Hepatocyte (in vitro differentiated cells): Measurements from ENCODE around the gene EPC1. TPM values are rescaled to one million over a fixed set of nuclear protein-coding genes. Genes with fewer than 3 reads are reported as not detected.

Experiments
- DNase-seq: peaks from one replicate; pipeline ENCODE4 v3.0.0-alpha.2; 2016; ENCODE audit warnings: low spot score
- H2AFZ ChIP-seq: fragments of 200-600 bp; sonication (generic); 2 replicates; pipeline ENCODE4 v1.6.0; 2016; ENCODE audit warnings: antibody characterized with exemption, mild to moderate bottlenecking
- H3K27ac ChIP-seq: fragments of 200-600 bp; sonication (generic); 2 replicates; pipeline ENCODE4 v1.5.1; 2016; ENCODE audit warnings: mild to moderate bottlenecking
- H3K27me3 ChIP-seq: fragments of 200-600 bp; sonication (generic); 2 replicates; pipeline ENCODE4 v1.6.1; 2016
- H3K36me3 ChIP-seq: fragments of 200-600 bp; sonication (generic); replicated peaks from 2 replicates; pipeline ENCODE4 v1.5.1; 2016; ENCODE audit warnings: low read depth; ENCODE audit not compliant: insufficient read depth
- H3K4me1 ChIP-seq: fragments of 200-600 bp; sonication (generic); 2 replicates; pipeline ENCODE4 v1.5.1; 2016; ENCODE audit warnings: mild to moderate bottlenecking, moderate library complexity; ENCODE audit not compliant: insufficient read depth
- H3K4me2 ChIP-seq: fragments of 200-600 bp; sonication (generic); 2 replicates; pipeline ENCODE4 v1.6.0; 2016
- H3K4me3 ChIP-seq: fragments of 200-600 bp; sonication (generic); 2 replicates; pipeline ENCODE4 v1.5.1; 2016; ENCODE audit warnings: mild to moderate bottlenecking
- H3K79me2 ChIP-seq: fragments of 200-600 bp; sonication (generic); 2 replicates; pipeline ENCODE4 v1.6.0; 2017; ENCODE audit warnings: mild to moderate bottlenecking
- H3K9me2 ChIP-seq: fragments of 200-600 bp; sonication (generic); replicated peaks from 2 replicates; pipeline ENCODE4 v1.6.0; 2017; ENCODE audit warnings: mild to moderate bottlenecking; ENCODE audit not compliant: insufficient read depth
- H3K9me3 ChIP-seq: fragments of 200-600 bp; sonication (generic); 2 replicates; pipeline ENCODE4 v1.5.1; 2016; ENCODE audit warnings: low read depth, mild to moderate bottlenecking
- H4K20me1 ChIP-seq: fragments of 200-600 bp; sonication (generic); 2 replicates; pipeline ENCODE4 v1.6.0; 2016; ENCODE audit warnings: mild to moderate bottlenecking; ENCODE audit not compliant: insufficient read depth, poor library complexity, severe bottlenecking
- EZH2 ChIP-seq: fragments of 200-600 bp; sonication (generic); IDR thresholded peaks from 2 replicates; pipeline ENCODE4 v1.6.1; 2016; ENCODE audit warnings: antibody characterized with exemption, mild to moderate bottlenecking, borderline replicate concordance
- EZH2phosphoT487 ChIP-seq: fragments of 200-600 bp; sonication (generic); IDR thresholded peaks from one replicate; pipeline ENCODE4 v1.6.1; 2018; ENCODE audit warnings: antibody characterized with exemption, mild to moderate bottlenecking, low read depth, moderate library complexity; ENCODE audit not compliant: unreplicated experiment, severe bottlenecking
- WGBS: methylation state at CpG from one replicate; pipeline ENCODE4 v1.1.6; 2016; ENCODE audit warnings: low lambda C conversion rate; ENCODE audit errors: missing lambda C conversion rate; 5-methylcytosine and 5-hydroxymethylcytosine counted together
- polyA plus RNA-seq: library from polyadenylated mRNA; unstranded; fragments of >200 nt; fragmentation: Nextera tagmentation; extraction: Ambion mirVana; gene quantifications from 2 replicates; pipeline ENCODE4 v1.2.1, GENCODE V29; 2016
- total RNA-seq: library from RNA; depleted of rRNA; stranded (reverse); fragments of >200 nt; gene quantifications from 2 replicates; pipeline ENCODE4 v1.2.3, GENCODE V29; 2014
- TF ChIP-seq, protein P1 (sequence below): fragments of 200-600 bp; sonication (generic); IDR thresholded peaks from 2 replicates; pipeline ENCODE4 v1.5.1; 2016; ENCODE audit warnings: antibody characterized with exemption, mild to moderate bottlenecking; ENCODE audit not compliant: poor library complexity

Gene EPC1
- total and polyA plus RNA-seq, 2 experiments from 2014 or later: 19.4 to 36.3 TPM

DNA sequence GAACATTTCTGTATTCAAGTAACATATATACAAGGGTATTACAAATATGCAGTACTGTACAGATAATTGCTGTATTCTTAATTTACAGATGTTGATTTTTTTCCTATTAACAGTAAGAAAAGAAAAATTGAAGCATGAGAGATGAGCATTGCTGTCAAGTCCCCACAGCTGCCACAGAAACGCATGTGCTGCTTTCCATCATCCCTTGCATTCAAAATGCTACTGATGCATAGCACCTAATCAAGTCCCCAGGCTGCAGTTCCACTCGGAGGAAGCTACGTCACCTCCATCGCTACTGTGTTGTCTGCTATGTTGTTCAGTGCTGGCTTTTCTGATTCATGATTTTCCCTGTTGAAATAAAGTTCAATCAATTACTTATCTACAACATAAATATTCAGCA is 78.2 kb downstream of the EPC1 start:
- no peak for DNase-seq
- Histone ChIP-seq H2AFZ (no peak overlapping the region), H3K9me2 (no peaks in the 10 kb centered on the region), H3K4me2 (no peak overlapping the region), H3K4me1 (no peaks in the 10 kb centered on the region), H4K20me1 (peaks cover 22% of the 10 kb centered on the region), H3K36me3 (peaks cover 5% of the 10 kb centered on the region), H3K9me3 (no peaks in the 10 kb centered on the region), H3K4me3 (no peak overlapping the region), H3K27ac (no peak overlapping the region), H3K27me3 (no peaks in the 10 kb centered on the region), H3K79me2 (peaks cover 10% of the 10 kb centered on the region)
- no peak for TF ChIP-seq EZH2
- TF ChIP-seq, protein P1, sequence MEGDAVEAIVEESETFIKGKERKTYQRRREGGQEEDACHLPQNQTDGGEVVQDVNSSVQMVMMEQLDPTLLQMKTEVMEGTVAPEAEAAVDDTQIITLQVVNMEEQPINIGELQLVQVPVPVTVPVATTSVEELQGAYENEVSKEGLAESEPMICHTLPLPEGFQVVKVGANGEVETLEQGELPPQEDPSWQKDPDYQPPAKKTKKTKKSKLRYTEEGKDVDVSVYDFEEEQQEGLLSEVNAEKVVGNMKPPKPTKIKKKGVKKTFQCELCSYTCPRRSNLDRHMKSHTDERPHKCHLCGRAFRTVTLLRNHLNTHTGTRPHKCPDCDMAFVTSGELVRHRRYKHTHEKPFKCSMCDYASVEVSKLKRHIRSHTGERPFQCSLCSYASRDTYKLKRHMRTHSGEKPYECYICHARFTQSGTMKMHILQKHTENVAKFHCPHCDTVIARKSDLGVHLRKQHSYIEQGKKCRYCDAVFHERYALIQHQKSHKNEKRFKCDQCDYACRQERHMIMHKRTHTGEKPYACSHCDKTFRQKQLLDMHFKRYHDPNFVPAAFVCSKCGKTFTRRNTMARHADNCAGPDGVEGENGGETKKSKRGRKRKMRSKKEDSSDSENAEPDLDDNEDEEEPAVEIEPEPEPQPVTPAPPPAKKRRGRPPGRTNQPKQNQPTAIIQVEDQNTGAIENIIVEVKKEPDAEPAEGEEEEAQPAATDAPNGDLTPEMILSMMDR: no peak
- TF ChIP-seq EZH2phosphoT487: no peak
- 94% methylated on average over 4 of the region's 4 CpGs for WGBS

DNA sequence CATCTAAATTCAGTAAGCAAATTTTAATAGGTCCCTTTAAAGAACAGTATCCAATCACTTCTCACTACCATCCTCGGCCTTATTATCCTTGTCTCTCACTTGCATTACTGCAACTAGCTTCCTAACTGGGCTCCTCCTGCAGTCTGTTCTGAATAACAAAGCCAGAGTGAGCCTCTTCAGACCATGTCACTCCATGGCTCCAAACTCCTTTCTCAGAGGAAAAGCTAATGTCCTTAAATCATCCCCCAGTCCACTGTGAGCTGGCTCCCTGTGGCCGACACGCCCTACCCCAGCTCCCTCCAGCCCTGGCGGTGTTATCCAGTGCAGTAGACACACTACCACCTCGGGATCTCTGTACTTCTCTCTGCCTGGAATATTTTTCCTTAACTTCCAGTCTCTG is 80.0 kb downstream of the EPC1 start:
- Histone ChIP-seq H3K4me2 (no peak overlapping the region), H4K20me1 (peaks cover 21% of the 10 kb centered on the region), H3K9me2 (no peaks in the 10 kb centered on the region), H2AFZ (no peak overlapping the region), H3K4me1 (no peaks in the 10 kb centered on the region), H3K4me3 (no peak overlapping the region), H3K27ac (no peak overlapping the region), H3K36me3 (peaks cover 5% of the 10 kb centered on the region), H3K9me3 (no peaks in the 10 kb centered on the region), H3K79me2 (peaks cover 3% of the 10 kb centered on the region), H3K27me3 (no peaks in the 10 kb centered on the region)
- 80% methylated on average over 5 of the region's 5 CpGs for WGBS
- no peak for DNase-seq
- no peak for TF ChIP-seq EZH2phosphoT487
- TF ChIP-seq, protein P1: no peak
- TF ChIP-seq EZH2: no peak

- DNase-seq: no peak
- no peaks in the 10 kb centered on the region for H3K9me2 ChIP-seq
- no peaks in the 10 kb centered on the region for H3K4me1 ChIP-seq
- no peaks in the 10 kb centered on the region for H3K9me3 ChIP-seq
- H3K27ac ChIP-seq: no peak overlapping the region
- 91% methylated on average over 2 of the region's 2 CpGs for WGBS
- TF ChIP-seq EZH2 (no peak), EZH2phosphoT487 (no peak)
- TF ChIP-seq, protein P1: no peak
- no peak overlapping the region for H3K4me2 ChIP-seq
- H3K27me3 ChIP-seq: no peaks in the 10 kb centered on the region
- H3K4me3 ChIP-seq: no peak overlapping the region
- H4K20me1 ChIP-seq: peaks cover 21% of the 10 kb centered on the region
- no peak overlapping the region for H2AFZ ChIP-seq
- H3K79me2 ChIP-seq: peaks cover 3% of the 10 kb centered on the region
- peaks cover 5% of the 10 kb centered on the region for H3K36me3 ChIP-seq
Observed at GRCh38 chr10:32266566-32266965, 80.4 kb downstream of the EPC1 start.

- H3K4me3 ChIP-seq: no peak overlapping the region
Observed at GRCh38 chr10:32265756-32266155, 81.2 kb downstream of the EPC1 start.

More at GRCh38 chr10:32265756-32266155, 81.2 kb downstream of the EPC1 start:
- no peaks in the 10 kb centered on the region for H3K9me3 ChIP-seq
- H3K27me3 ChIP-seq: no peaks in the 10 kb centered on the region
- no peak overlapping the region for H2AFZ ChIP-seq
- no peak for TF ChIP-seq EZH2
- TF ChIP-seq EZH2phosphoT487: no peak
- TF ChIP-seq, protein P1: no peak
- H3K36me3 ChIP-seq: peaks cover 5% of the 10 kb centered on the region
- H3K27ac ChIP-seq: no peak overlapping the region
- H3K79me2 ChIP-seq: peaks cover 3% of the 10 kb centered on the region
- H3K4me2 ChIP-seq: no peak overlapping the region
- H3K4me1 ChIP-seq: no peaks in the 10 kb centered on the region
- DNase-seq: no peak
- H3K9me2 ChIP-seq: no peaks in the 10 kb centered on the region
- H4K20me1 ChIP-seq: peaks cover 17% of the 10 kb centered on the region
- WGBS: 73% methylated on average over 2 of the region's 2 CpGs
